CD4-positive, alpha-beta T cell treated with Interleukin-15 for 4 hours (primary cell): ENCODE data around the gene EGLN3.

Experiments used
- DNase-seq: peaks from one replicate; pipeline ENCODE4 v3.0.0-alpha.2; 2020; ENCODE audit warnings: low spot score

The EGLN3 gene

GRCh38 chr14:33910435-33910834, 40.4 kb downstream of the EGLN3 start:
- no peak for DNase-seq

- no peak for DNase-seq
These were observed 41.3 kb downstream of the EGLN3 start for GRCh38 chr14:33909380-33910084.

- no peak for DNase-seq
These were observed 42.2 kb downstream of the EGLN3 start for GRCh38 chr14:33908540-33909223.

- no peak for DNase-seq
These were observed 43.9 kb downstream of the EGLN3 start for GRCh38 chr14:33906968-33907367.

- DNase-seq, result no peak
These were observed 46.3 kb downstream of the EGLN3 start for GRCh38 chr14:33904609-33905008.

GRCh38 chr14:33903369-33903768, 47.5 kb downstream of the EGLN3 start:
- no peak for DNase-seq

- DNase-seq, result no peak
These were observed 48.5 kb downstream of the EGLN3 start for GRCh38 chr14:33902363-33902762.

GRCh38 chr14:33901426-33902155, 49.3 kb downstream of the EGLN3 start:
- DNase-seq, result no peak

GRCh38 chr14:33900706-33901105, 50.2 kb downstream of the EGLN3 start:
- no peak for DNase-seq

GRCh38 chr14:33899723-33900341, 51.0 kb downstream of the EGLN3 start:
- DNase-seq, result no peak

- no peak for DNase-seq
These were observed 52.9 kb downstream of the EGLN3 start for GRCh38 chr14:33897878-33898535.

- no peak for DNase-seq
These were observed 53.5 kb downstream of the EGLN3 start for GRCh38 chr14:33897382-33897781.

GRCh38 chr14:33894339-33894738, 56.5 kb downstream of the EGLN3 start:
- DNase-seq, result no peak

- DNase-seq, result no peak
These were observed 59.2 kb downstream of the EGLN3 start for GRCh38 chr14:33891700-33892099.

GRCh38 chr14:33884916-33885315, 66.0 kb downstream of the EGLN3 start:
- no peak for DNase-seq

- DNase-seq, result no peak
These were observed 70.5 kb downstream of the EGLN3 start for GRCh38 chr14:33880330-33880729.

- DNase-seq, result no peak
These were observed 71.1 kb downstream of the EGLN3 start for GRCh38 chr14:33879684-33880286.

- DNase-seq, result no peak
These were observed 74.6 kb downstream of the EGLN3 start for GRCh38 chr14:33876274-33876673.
